AG10803 (cell line): ENCODE results near the gene RHEB.
A peak's percentile ranks its signal among the peaks of the same experiment; 100 is the strongest.

Experiments
- DNase-seq: peaks from one replicate; pipeline ENCODE4 v3.0.0; 2010; ENCODE audit warnings: low read depth
- H3K4me3 ChIP-seq: 2 replicates; pipeline ENCODE4 v1.5.1; 2011; ENCODE audit warnings: mild to moderate bottlenecking, low read length, control low read depth
- TF ChIP-seq, protein P1 (sequence below): conservative IDR thresholded peaks from 2 replicates; pipeline ENCODE4 v1.5.1; 2011; ENCODE audit warnings: mild to moderate bottlenecking, low read length, control low read depth, inconsistent platforms

The RHEB gene

DNA sequence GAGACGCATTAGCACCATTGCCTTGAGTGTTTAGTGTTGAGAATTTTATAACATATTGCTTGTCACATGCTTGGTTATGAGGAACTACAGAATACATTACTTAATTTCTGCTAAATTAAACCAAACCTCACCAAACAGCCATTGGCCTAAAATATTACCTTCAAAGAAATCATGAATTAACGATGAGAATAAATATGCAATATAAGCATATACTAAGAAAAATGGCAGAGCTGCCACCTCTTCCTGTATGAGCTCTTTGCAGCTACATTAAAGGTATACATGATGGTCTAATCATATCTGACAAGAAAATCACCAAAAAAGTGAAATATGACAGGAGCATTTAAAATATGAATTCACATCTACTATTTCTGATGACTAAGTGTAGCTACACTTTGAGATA, 5.2 kb upstream of the RHEB start:
- TF ChIP-seq, protein P1, sequence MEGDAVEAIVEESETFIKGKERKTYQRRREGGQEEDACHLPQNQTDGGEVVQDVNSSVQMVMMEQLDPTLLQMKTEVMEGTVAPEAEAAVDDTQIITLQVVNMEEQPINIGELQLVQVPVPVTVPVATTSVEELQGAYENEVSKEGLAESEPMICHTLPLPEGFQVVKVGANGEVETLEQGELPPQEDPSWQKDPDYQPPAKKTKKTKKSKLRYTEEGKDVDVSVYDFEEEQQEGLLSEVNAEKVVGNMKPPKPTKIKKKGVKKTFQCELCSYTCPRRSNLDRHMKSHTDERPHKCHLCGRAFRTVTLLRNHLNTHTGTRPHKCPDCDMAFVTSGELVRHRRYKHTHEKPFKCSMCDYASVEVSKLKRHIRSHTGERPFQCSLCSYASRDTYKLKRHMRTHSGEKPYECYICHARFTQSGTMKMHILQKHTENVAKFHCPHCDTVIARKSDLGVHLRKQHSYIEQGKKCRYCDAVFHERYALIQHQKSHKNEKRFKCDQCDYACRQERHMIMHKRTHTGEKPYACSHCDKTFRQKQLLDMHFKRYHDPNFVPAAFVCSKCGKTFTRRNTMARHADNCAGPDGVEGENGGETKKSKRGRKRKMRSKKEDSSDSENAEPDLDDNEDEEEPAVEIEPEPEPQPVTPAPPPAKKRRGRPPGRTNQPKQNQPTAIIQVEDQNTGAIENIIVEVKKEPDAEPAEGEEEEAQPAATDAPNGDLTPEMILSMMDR, result no peak
- no peak for DNase-seq
- no peak overlapping the region for H3K4me3 ChIP-seq

DNA sequence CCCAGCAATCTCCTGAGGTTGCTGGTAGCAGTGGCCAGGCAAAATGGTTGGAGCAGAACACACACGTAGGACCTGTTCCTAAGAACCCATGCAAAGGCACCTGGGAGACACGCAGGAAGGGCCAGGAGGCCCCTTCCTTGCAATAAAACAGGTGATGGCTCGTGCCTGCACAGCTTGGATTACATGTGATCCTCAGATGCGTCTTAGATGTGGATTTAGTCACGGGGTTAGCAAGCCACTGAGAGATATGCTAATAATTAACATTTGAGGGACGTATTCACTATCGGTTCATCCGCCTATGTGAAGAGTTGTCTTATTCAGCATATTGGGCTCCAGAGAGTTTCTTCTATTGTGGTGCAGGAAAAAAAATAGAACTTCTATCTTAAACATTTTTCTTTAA, 4.6 kb upstream of the RHEB start:
- H3K4me3 ChIP-seq, result no peak overlapping the region
- TF ChIP-seq, protein P1, result no peak
- DNase-seq, result no peak

DNA sequence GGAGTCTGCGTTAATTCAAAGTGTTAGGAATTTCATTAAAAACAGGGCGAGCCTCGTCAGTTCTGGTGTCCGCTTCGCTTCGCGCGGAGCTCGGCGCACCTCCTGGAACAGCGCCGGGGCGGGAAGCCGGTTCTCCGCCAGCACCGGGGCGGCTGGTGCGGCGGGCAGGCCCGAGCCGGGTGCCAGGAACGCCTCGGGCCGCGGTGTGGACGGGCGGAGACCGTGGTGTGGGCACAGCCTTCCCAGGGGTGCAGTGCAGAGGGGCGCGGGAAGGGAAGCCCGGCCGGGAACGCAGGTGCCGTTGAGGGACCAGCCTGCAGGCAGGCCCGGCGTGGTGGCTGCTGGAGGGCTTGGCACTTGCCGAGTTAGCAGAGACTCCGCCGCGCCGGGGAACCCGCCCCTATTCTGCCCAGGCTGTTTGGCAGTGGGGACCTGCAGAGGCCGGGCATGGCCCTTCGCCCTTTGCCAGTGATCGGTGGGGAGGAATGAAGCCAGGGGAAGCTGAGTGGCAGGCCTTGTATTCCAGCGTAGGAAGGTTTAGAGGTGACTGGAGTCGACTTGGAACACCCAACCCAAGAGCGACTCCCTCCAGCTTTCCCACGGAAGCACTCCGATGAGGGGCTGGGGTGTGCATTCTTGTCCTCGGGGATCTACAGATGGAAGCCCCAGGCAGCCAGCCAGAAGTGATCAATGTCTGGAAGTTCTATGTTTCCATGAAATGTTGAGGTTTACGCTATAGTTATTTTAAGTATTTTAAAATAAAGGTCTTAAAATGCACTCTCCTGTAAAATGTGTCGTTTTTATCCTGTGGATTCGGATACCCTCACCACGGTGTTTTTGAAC, 945 bp upstream of the RHEB start:
- DNase-seq, result peak; percentile 11
- TF ChIP-seq, protein P1, result no peak
- peak overlapping the region; percentile 60 for H3K4me3 ChIP-seq

- H3K4me3 ChIP-seq, result peak overlapping the region; percentile 84
- DNase-seq, result peak; percentile 43
Observed at GRCh38 chr7:151518947-151519764, 539 bp downstream of the RHEB start.

DNA sequence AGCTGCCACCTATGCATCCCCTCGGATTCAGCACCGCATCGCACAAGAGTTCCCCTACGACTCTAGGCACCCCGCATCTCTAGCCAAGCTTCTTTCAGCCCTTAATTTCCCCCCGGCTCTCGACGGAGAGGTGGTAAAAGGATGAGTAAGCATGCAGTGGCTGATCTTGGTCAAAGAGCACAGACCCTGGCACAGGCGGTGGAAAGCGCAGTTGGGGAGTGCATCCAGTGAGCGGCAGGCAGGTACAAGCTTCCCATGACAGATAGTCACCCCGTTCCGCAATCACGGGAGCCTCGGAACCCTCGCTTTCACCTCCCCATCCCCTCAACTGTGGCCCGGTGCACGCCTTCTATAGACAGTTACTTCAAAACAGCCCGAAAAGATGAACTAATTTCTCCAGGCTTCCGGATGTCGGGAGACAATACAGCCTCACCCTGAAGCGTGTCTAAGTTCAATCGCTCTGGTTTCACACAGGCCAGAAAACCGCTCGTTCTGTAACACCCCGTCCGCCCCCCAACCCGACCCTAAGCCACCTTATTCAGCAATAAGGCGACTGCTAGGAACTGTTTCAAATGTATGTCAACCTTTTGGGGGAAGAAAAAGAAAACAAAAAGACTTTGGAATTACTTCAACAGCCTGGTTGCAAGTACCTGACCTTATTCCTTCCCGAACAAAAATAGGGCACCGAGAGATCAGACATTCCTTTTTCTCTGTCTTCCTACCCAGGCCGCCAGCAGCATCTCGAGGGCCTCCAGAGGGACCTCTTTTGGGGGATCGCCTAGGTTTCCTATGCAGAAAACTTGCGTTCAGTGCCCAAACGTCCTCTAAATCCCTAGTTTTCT, 1.4 kb downstream of the RHEB start:
- H3K4me3 ChIP-seq, result peak overlapping the region; percentile 84
- peak; percentile 40 for DNase-seq
- TF ChIP-seq, protein P1, result peak; percentile 13; the same call in 1 of the 2 replicates

- peak; percentile 13 for DNase-seq
- H3K4me3 ChIP-seq, result peak overlapping the region; percentile 84
- TF ChIP-seq, protein P1, result no peak
Observed at GRCh38 chr7:151517601-151518104, 2.0 kb downstream of the RHEB start.

DNA sequence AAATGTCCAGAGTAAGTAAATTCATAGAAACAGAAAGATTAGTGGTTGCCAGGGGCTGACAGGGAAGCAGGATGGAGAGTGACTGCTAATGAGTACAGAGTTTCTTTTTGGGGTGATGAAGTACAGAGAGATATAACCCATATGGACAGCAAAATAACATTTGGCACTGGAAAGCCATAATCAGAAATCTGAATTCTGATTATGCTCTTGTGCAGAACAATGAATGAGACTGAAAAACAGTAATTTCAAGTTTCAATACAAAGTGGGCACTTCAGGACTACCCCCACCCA, 4.5 kb downstream of the RHEB start:
- H3K4me3 ChIP-seq, result no peak overlapping the region
- DNase-seq, result no peak
- TF ChIP-seq, protein P1, result no peak
